Transverse colon (tissue), 4 donors: ENCODE results near the gene C17orf75. TPM values are rescaled to one million over a fixed set of nuclear protein-coding genes. Genes with fewer than 3 reads are reported as not detected.

Experiments
- DNase-seq: peaks from one replicate; pipeline ENCODE4 v3.0.0-alpha.2; 2019
- H3K27ac ChIP-seq, 4 donors: fragments of 200-600 bp; sonication (generic); 2 replicates each; pipeline ENCODE4 v1.5.1; 2016 to 2018; ENCODE audit warnings: inconsistent platforms in 4 of 4
- H3K27me3 ChIP-seq: fragments of 200-600 bp; sonication (generic); 2 replicates; pipeline ENCODE4 v1.5.1; 2017; ENCODE audit warnings: inconsistent platforms
- H3K36me3 ChIP-seq, 4 donors: fragments of 200-600 bp; sonication (generic); 2 replicates each; pipeline ENCODE4 v1.5.1; 2017 to 2019; ENCODE audit warnings: inconsistent platforms in 4 of 4
- H3K4me1 ChIP-seq, 4 donors: fragments of 200-600 bp; sonication (generic); 2 replicates each; pipeline ENCODE4 v1.5.1; 2017 to 2020; ENCODE audit warnings: inconsistent platforms in 4 of 4
- H3K4me3 ChIP-seq, 4 donors: fragments of 200-600 bp; sonication (generic); 1 replicate in 1 of 4; 2 replicates in 3 of 4; pipeline versions ENCODE4 v1.5.1 to v1.6.1; 2017 to 2019; ENCODE audit warnings: inconsistent platforms in 4 of 4
- H3K9me3 ChIP-seq, 2 donors: fragments of 200-600 bp; sonication (generic); 2 replicates each; pipeline ENCODE4 v1.5.1; 2017 to 2019; ENCODE audit warnings: inconsistent platforms in 2 of 2
- EP300 ChIP-seq: sonication (generic); formaldehyde crosslinking; IDR thresholded peaks from one replicate; pipeline ENCODE4 v1.6.1; 2017; ENCODE audit warnings: antibody characterized with exemption, low read depth
- POLR2A ChIP-seq: fragments of 450-650 bp; IDR thresholded peaks from one replicate; pipeline ENCODE4 v1.6.1; 2016; ENCODE audit warnings: antibody characterized with exemption, mild to moderate bottlenecking, moderate library complexity
- POLR2AphosphoS5 ChIP-seq, 3 donors: sonication (generic); formaldehyde crosslinking; IDR thresholded peaks; one replicate each; pipeline ENCODE4 v1.6.1; 2016; ENCODE audit warnings: antibody characterized with exemption in 3 of 3
- WGBS, 2 donors: methylation state at CpG; one replicate each; pipeline ENCODE4 v1.1.5; 2018; ENCODE audit warnings: low coverage in 1 of 2; 5-methylcytosine and 5-hydroxymethylcytosine counted together
- in situ Hi-C, 4 donors: fragments of 200-750 bp; cut with MboI; loops; one replicate each; pipeline versions ENCODE4 v1.15.0 to v1.15.1; 2017; ENCODE audit warnings: low sequenced_read_pairs in 3 of 4, low pct_ligation_motif_present in 1 of 4, low pct_unique_long_range_greater_than_20kb in 1 of 4
- intact Hi-C: fragments of 100-400 bp; cut with DNase I; formaldehyde crosslinking; loops from one replicate; pipeline ENCODE4 v1.15.1; 2023; ENCODE audit warnings: low total_unique reads
- total RNA-seq, 4 donors: library from RNA; depleted of rRNA; stranded (reverse); fragments of >200 nt; gene quantifications; one replicate each; pipeline ENCODE4 v1.1.0, GENCODE V29; 2016
- TF ChIP-seq, protein P1 (sequence below), 5 experiments: fragments of 200-600 bp in 3 of 5; fragments of 450-650 bp in 2 of 5; sonication (generic) in 3 of 5; IDR thresholded peaks; 1 replicate in 2 of 5; 2 replicates in 3 of 5; pipeline ENCODE4 v1.5.1; 2016 to 2017; ENCODE audit warnings: antibody characterized with exemption in 5 of 5, inconsistent platforms in 3 of 5, mild to moderate bottlenecking in 2 of 5, moderate library complexity in 1 of 5

C17orf75 gene
- total RNA-seq, 4 donors from 2014 or later, result 2.2 to 17.6 (median 9.6) TPM

DNA sequence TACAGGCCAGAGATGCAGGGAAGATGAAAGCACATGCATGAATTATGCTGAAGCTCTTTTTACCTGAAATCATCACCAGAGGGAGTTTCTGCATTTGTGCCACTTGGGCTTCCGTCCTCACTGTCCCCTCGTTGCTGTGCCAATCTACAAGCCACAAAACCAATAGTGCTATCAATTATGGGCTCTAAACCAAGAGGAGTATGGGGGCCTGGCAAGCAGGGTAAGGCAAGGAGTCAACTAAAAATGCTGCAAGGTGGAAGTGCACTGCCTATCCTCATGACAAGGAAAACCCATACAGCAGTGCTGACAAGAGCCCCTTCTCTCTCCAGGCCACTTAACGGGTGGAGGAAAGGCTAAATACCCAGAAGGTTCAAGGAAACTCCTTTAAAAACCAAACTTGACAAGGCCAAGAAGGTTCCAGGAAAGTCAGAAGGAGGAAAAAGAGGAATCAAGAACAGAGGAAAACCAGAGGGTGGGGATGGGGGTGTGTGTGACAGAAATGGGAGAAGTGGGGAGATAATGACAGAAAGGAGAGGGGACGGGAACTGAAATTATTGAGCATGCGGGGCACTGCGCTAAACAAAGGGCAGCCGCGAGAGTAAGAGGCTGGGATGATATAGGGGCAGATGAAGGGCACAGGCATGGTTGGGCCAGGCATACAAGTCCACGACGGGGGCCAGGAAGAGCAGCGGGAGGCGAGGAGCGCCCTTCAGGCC, 674 bp downstream of the C17orf75 start:
- in situ Hi-C loops (no loop called here), intact Hi-C loops (no loop called here)
- no peak for TF ChIP-seq POLR2A
- TF ChIP-seq, protein P1, sequence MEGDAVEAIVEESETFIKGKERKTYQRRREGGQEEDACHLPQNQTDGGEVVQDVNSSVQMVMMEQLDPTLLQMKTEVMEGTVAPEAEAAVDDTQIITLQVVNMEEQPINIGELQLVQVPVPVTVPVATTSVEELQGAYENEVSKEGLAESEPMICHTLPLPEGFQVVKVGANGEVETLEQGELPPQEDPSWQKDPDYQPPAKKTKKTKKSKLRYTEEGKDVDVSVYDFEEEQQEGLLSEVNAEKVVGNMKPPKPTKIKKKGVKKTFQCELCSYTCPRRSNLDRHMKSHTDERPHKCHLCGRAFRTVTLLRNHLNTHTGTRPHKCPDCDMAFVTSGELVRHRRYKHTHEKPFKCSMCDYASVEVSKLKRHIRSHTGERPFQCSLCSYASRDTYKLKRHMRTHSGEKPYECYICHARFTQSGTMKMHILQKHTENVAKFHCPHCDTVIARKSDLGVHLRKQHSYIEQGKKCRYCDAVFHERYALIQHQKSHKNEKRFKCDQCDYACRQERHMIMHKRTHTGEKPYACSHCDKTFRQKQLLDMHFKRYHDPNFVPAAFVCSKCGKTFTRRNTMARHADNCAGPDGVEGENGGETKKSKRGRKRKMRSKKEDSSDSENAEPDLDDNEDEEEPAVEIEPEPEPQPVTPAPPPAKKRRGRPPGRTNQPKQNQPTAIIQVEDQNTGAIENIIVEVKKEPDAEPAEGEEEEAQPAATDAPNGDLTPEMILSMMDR (IDR thresholded peaks at IDR 0.05), result peak in 2 of 5 experiments; percentile 20 to 22

DNA sequence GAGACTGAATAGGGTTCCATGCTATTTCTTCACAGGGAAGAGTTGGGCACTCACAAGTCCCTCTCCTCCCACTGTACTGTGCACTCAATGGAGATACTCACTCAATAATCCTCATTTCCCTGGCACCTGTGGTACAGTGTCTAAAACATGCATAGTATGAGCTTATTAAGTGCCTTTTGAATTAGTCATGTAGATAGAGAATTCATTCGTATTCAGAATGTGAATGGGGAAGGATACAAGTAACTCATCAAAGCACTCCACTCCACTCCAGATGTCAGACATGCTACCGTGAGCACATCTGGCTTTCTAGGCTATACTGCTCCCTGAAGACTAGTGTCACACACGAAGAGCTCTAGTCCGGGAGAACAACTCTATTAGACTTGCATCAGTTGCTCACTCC, 6.3 kb downstream of the C17orf75 start:
- DNase-seq, result no peak
- Histone ChIP-seq H3K9me3 (no peaks in the 10 kb centered on the region), H3K4me3 (no peak overlapping the region), H3K27ac (no peak overlapping the region), H3K27me3 (no peaks in the 10 kb centered on the region), H3K36me3 (peaks cover 0 to 16% (median 0%) of the 10 kb centered on the region in 4 donors), H3K4me1 (peaks cover 0 to under 1% (median 0%) of the 10 kb centered on the region in 4 donors)
- in situ Hi-C loops, result no loop called here
- intact Hi-C loops, result no loop called here
- no peak for TF ChIP-seq POLR2AphosphoS5 (IDR thresholded peaks at IDR 0.05)
- TF ChIP-seq EP300, result no peak
- TF ChIP-seq POLR2A, result no peak
- TF ChIP-seq, protein P1 (IDR thresholded peaks at IDR 0.05), result no peak
- 85 to 93% methylated on average over 2 to 4 of the region's 4 CpGs for WGBS, 2 donors

More for the DNA sequence above, 674 bp downstream of the C17orf75 start:
- Histone ChIP-seq H3K4me1 (peaks cover 4 to 17% (median 11%) of the 10 kb centered on the region in 4 donors), H3K4me3 (peak overlapping the region; percentile 18 to 81 (median 64)), H3K9me3 (no peaks in the 10 kb centered on the region), H3K27me3 (no peaks in the 10 kb centered on the region), H3K36me3 (no peaks in the 10 kb centered on the region), H3K27ac (peak overlapping the region; percentile 87 to 89 (median 88))
- no peak for DNase-seq
- WGBS, 2 donors, result 2 to 5% methylated on average over 4 to 13 of the region's 13 CpGs

DNA sequence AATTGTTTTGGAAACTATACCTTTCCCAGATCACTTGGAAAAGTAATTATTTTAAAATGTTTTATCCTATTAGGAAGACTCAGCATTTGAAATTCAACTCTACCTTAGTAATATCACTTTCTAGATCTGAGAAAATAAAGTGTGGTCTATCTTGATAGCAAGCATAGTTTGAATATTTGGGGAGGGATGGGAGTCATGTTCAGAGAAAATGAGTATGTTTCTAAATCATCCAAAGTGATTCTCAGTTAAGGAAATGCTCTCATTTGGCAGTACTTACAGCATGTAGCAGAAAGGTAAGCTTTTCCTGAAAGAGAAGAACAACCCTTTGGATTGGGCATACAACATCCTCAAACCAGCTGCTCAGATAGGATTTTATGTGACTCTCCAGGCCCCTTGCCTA, 6.9 kb downstream of the C17orf75 start:
- H3K27me3 ChIP-seq, result no peaks in the 10 kb centered on the region
- H3K4me1 ChIP-seq, result no peaks in the 10 kb centered on the region
- H3K4me3 ChIP-seq, result no peak overlapping the region
- peaks cover 0 to 16% (median 0%) of the 10 kb centered on the region in 4 donors for H3K36me3 ChIP-seq
- DNase-seq, result no peak
- in situ Hi-C loops (no loop called here), intact Hi-C loops (no loop called here)
- no peak overlapping the region for H3K27ac ChIP-seq
- TF ChIP-seq EP300 (no peak), POLR2A (no peak), POLR2AphosphoS5 (IDR thresholded peaks at IDR 0.05) (no peak)
- TF ChIP-seq, protein P1 (IDR thresholded peaks at IDR 0.05), result no peak
- no peaks in the 10 kb centered on the region for H3K9me3 ChIP-seq

DNA sequence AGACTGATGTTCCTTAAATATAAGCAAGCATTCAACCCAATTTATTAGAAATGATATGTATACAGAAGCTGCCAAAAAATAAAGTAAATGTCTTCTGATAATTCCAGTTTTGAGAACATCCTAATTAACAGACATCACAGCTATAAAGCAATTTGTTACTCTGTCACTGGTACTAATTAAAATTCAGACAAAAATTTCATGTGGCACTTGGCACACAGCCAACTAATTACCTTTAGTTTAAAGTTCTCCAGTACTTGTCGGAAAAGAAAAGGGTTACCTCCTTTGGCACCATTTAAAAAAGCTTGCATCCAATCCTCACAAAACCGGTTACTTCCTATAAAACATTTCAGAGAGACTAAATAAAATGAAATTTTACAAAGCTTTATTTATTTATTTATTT, 8.8 kb downstream of the C17orf75 start:
- no peak for DNase-seq
- Histone ChIP-seq H3K4me3 (no peak overlapping the region), H3K27ac (no peak overlapping the region), H3K9me3 (no peaks in the 10 kb centered on the region), H3K27me3 (no peaks in the 10 kb centered on the region), H3K36me3 (peaks cover 0 to 16% (median 0%) of the 10 kb centered on the region in 4 donors), H3K4me1 (no peaks in the 10 kb centered on the region)
- in situ Hi-C loops (no loop called here), intact Hi-C loops (no loop called here)
- no peak for TF ChIP-seq POLR2A
- no peak for TF ChIP-seq EP300
- TF ChIP-seq, protein P1 (IDR thresholded peaks at IDR 0.05), result no peak
- TF ChIP-seq POLR2AphosphoS5 (IDR thresholded peaks at IDR 0.05), result no peak
- WGBS, 2 donors, result 94 to 100% methylated on average over 2 of the region's 2 CpGs
